Hippocampal formation (tissue), 2 donors: ENCODE measurements around the gene XXYLT1.
"Not testable (repeated sequence)": the region's sequence is repeated elsewhere in the genome, so short reads cannot be mapped to it uniquely, and the experiment has no call there.

Source experiments
- DNase-seq, 2 donors: peaks; one replicate each; lab custom pipeline; 2025; lab: John Stamatoyannopoulos, UW

XXYLT1 gene

DNA sequence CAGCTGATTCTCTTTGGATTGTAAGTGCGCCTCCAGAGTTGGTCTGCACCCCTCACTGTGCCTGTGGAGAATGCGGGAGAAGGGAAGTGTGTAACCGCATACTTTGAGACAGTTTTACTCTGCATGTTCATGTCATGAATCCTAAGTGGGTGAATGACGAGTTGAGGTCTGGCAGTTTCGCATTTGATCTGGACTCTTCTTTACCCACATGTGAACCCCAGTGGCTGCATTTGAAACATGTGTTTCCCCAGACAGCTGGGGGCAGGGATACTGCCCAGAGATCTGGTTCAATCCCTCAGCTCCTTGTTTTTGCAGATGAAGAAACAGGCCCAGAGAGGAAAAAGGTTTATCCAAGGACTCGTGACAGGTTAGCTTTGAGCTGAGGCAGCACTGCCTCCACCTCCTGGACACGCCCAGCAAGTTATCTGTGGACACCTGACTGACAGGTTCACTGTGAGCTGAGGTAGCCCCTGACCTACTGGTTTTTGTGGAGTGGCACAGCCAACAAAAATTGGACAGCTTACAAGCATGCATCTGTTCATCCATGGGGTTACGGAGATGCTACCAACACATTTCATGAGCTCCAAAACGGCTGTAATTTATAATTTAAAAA, 207.3 kb downstream of the XXYLT1 start:
- no peak for DNase-seq

DNA sequence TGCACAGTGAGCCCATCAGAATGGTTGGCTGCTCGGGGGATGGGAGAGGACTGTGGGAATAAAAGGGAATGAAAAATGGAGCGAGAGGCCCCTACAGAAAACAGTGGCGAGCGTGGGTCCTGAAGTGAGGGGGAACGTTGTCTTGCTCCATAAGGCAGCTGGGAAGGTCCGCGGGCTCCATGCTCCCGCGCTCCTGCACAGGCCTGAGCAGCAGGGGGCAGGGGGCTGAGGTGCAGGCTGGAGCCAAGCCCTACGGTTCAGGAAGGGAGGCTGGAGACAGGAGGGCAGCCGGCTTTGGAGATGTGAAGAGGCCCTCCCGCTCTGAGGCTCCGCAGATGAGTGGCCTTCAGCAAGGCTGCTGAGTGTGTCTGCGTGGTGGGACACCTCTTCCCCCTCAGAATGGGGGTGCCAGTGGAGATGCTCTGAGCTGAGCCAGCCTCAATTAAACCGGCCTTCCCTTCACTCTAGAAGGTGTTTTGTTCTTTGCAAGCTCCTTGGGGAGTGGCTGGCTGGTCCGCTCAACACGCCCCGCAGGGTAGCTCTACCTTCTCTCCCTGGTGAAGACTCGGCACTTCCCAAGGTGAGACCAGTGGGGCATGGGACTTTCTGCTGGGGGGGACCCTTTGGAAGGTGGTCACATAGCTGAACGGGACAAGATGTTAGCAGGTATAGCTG, 208.0 kb downstream of the XXYLT1 start:
- no peak for DNase-seq

GRCh38 chr3:195061756-195062655, 209.0 kb downstream of the XXYLT1 start:
- DNase-seq, result no peak

- DNase-seq, result no peak
These were observed 210.2 kb downstream of the XXYLT1 start for GRCh38 chr3:195060531-195061291.

- DNase-seq, result no peak
These were observed 210.8 kb downstream of the XXYLT1 start for GRCh38 chr3:195060217-195060481.

DNA sequence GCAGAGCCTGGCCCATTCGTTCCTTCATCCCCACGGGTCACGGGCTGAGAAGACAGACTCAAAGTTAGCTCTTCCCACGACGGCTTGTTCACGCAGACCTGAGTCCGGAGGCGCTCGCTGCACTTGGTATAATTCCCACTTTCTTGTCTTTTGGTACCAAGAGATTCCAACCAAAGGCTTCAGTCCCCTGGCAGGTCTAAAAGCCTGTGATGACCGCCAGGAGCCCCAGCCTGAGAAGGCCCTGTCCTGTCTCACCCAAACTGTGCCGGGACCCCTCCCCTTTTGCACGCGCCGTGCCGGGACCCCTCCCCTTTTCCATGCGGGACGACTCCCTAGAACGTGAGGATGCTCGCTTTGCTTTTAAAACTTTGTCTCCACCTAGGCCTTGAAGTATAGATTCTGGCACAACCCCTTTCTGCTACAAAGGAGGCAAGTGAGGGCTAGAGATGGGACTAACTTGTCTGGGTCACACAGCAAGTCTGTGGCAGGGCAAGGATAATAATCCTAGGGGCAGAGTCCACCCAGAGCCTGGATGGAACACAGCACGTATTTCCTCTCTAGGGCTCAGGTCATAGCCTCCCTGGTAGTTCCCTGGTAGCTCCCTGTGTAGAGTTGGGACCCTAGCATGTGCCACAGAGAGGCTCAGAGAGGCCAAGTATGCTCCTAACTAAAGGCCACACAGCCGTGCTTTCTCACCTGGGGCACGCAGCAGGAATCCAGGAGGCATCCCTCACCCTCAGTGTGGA, 211.3 kb downstream of the XXYLT1 start:
- DNase-seq, result no peak

DNA sequence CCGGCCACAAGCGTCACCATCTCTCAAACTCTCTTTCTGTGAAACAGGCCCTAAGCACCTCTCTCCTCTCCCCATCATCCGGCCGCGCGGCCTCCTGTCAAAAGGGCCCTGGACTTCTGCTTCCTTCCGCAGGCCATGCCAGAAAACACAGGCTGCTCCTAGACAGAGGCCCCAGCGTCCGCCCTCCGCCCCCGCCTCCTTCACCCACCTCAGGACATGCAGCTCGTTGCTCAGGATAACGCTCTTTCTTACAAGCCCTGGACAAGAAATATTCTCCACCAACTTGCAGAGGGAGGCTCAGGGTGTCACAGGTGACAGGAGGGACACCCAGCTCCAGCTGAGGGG, 212.0 kb downstream of the XXYLT1 start:
- no peak for DNase-seq

- no peak for DNase-seq
These were observed 212.5 kb downstream of the XXYLT1 start for GRCh38 chr3:195058336-195059005.

DNA sequence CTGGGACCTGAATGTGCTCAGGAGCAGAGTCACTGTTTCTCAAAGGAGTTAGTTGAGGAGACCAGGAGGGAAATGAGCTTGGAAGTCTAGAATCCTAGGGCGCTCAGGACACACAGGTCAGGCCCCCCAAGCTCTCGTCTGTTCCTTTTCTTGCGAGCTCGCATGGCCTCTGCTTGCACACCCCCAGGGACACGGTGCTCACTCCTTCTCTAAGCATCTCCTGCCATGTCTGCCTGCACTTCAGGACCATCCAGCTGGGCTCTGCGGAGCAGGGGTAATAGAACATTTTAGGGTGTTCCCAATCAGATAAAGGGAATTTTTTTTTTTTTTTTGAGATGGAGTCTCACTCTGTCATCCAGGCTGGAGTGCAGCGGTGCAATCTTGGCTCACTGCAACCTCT, 213.2 kb downstream of the XXYLT1 start:
- DNase-seq, result no peak

DNA sequence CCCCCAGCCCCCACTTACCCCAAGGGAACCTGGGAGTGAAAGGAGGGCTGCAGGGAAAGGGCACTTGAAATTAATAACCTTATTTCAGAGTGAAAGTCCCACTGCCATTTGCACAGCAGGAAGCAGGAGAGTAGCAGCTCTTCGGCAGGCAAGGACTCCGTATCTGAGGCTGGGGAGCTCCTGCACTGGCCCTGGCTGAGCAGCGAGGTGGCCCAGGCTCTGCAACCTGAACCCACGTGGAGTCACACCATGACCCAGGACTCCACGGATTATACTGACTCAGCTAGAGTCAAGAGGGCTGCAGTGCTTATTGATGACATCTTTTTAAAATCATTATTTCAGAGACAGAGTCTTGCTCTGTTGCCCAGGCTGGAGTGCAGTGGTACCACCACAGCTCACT, 214.5 kb downstream of the XXYLT1 start:
- DNase-seq, result no peak

- DNase-seq, result no peak
These were observed 216.6 kb downstream of the XXYLT1 start for GRCh38 chr3:195054311-195054710.

DNA sequence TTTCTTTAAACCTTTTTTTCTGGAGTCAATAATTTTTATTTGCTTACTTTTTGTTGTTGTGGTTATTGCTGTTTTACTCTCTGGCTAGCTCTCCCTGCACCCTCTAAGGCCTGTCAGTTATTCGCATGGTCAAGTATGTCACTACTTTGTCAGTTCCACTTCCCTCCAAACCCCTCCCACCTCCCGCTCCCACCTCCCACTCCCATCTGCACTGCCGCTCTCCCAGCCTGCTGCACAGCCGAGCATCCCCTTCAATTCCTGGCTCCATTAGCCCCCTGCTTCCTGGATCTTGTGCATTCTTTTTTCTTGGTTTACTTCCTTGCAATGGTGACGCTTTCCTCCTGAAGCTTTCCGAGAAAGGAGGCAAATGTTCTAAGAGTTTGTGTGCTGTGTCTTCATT, 218.0 kb downstream of the XXYLT1 start:
- no peak for DNase-seq

GRCh38 chr3:195050296-195050695, 220.7 kb downstream of the XXYLT1 start:
- not testable (repeated sequence) for DNase-seq

DNA sequence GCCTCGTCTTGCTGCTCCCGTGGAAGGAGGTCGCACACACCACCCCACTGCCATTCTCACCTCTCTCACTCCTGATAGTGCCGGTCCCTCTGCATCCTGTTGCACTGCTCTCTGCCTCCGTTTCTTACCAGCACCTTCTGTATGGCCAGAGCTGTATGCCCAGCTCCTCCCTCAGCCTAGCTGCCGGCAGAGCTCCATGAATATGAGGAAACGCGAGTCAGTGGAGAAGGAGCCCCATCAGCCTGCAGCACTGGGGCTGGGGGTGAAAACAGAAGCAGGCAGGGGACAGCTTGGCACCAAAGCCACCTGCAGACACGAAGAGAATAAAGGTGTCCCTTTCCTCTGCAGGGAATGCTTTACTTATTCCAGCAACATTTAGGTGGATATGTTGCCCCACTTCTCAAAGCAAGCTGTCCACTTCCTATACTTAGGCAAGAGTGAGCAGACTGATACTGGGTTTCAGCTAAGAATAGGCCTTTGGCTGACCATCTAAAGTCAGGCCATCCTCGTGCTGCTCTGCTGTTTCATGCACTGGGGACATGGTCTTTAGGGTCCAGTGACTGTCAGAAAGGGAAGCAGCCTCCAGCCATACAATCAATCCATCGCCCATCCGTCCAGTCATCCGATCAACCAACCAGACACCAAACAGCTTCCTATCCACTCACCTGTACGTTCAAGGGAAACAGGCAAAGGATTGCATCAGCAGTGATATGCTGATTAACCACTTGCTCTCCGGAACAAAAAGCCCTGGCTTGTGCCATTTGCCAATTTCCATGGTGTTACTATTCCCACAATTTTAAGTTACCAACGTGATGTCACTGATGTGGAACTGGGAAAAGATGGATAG, 222.7 kb downstream of the XXYLT1 start:
- DNase-seq, result no peak

- no peak for DNase-seq
These were observed 223.4 kb downstream of the XXYLT1 start for GRCh38 chr3:195047536-195047935.

- no peak for DNase-seq
These were observed 224.5 kb downstream of the XXYLT1 start for GRCh38 chr3:195046441-195046840.

GRCh38 chr3:195045481-195046210, 225.3 kb downstream of the XXYLT1 start:
- no peak for DNase-seq

DNA sequence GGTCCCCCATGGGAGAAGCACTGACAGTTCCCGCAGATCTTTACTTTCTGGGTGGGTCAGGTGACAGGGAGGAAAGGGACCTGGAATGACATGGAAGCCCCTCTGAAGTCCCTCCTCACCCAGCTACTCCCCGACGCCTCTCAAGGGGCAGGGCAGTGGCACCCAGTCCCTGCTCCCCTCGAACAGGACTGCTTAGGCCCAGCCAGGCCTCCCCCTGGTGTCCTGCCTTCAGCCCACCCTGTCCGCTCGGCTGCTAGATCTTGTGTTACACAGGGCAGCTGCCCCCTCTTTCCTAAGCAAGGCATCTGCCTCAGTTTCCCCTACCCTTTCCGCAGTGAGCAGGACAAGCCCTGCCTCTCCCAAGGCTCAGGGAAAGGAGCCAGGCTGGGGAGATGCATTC, 226.5 kb downstream of the XXYLT1 start:
- no peak for DNase-seq

- DNase-seq, result no peak
These were observed 227.2 kb downstream of the XXYLT1 start for GRCh38 chr3:195043607-195044339.
